NCI-H526 (cell line): ENCODE data around the gene HOXA4.
A peak's percentile ranks its signal among the peaks of the same experiment; 100 is the strongest.

ENCODE experiments used
- DNase-seq, 2 experiments: peaks; one replicate each; lab custom pipeline; 2025; lab: John Stamatoyannopoulos, UW

The HOXA4 gene

DNA sequence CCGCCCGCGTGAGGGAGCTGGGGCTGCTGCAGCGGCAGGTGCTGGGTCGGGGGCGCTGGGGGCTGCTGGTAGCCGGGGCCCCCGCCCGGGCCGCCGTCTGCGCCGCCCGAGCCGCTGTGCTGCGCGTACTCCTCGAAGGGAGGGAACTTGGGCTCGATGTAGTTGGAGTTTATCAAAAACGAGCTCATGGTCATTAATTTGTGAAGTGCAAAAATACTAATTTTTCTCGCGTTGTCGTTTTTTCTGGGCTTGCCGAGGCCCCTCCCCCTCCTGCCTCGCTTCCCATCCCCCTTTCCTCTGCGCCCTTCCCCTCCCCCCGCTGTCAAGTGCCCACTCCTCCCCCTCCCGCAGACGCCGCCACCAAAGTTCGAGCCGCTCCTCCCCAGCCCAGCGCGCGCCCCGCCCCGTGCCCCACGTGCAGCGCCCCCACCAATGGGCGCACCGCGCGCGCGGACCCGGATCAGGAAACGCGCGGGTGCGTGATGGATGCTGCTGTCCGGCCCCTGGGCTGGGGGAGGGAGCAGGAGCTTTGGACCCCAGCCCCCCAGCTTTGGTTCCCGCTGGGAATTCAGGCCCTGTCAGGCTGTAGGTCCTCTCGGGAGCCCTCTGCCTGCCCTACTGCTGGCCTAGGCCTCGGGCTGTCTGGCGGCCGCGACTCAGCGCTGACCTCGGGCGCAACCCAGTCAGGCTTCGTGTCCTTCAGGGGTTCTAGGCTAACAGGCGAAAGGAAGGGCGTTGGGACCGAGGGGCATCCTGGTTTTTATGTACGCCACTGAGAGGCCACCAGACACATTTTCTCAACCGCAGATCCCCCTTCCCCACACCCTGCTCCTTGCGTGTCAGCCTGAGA lies at the start of gene HOXA4:
HOXA4 (minus strand) TSS at position 218 of the 850 bp plus-strand sequence; CDS start at position 194, 24 bp downstream.
- no peak for DNase-seq

DNA sequence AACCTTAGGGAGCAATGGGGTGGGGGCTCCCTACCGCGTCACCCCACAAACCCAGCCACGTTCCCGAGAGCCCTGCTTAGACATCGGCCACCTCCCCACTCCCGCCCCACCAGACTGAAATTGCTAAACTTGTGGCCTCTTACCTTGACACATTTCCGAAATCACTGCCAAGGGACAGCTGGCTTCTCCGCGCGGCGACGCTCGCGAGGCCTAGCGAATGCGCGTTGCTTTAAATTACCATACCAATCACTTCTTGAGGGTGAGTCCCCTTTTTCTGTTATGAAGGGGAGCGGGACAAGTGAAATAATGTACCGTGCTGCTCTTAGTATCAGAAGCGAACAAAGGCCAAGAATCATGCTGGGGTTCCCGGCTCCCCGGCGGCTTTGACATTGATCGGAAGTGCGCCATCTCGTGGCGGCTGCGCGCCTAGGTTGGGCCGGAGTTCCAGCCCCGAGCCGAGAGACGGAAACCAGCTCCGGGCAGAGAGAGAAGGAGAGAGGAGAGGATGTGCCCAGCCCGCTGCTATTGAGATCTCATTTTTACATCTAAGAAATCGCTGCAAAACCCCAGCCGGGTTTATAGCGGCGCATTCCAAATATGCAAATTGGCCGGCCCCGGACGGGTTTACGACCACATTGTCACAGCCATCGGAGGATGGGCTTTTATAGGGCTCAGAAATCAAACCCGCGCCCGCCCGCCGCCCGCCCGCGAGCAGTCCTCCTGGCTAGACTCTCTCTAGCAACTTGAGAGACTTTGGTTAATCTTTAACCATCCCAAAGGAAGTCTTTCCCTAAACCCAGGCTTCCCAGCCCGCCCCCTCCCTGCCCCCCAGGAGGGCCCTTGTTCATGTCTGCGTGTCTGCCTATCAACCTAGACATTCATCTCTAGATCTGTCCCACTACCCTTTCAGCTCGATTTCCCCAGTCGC lies 49.2 kb upstream of the HOXA4 start:
- DNase-seq, result peak; percentile 91 to 96

- peak in 1 of 2 experiments; percentile 50 for DNase-seq
These were observed 48.5 kb upstream of the HOXA4 start for GRCh38 chr7:27179030-27179429.

DNA sequence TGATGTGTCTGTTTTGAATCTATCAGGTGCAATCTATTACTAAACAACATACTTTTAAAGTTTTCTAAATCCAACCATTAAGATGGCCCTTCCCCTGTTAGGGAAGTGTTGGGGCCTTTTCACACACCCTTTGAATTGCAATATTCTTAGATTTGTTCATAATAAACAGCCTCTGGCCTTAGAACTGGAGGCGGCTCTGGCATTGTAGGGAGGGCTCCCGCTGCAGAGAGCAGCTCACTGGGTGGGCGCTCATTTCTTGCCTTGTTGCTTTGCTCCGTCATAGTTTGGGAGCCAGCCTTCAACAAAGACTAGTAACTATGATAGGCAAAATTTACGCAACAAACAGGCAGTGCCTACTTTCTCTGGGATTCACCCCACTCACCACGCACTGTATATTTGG lies 47.8 kb upstream of the HOXA4 start:
- DNase-seq, result peak in 1 of 2 experiments; percentile 73

- DNase-seq, result peak in 1 of 2 experiments; percentile 47
These were observed 47.3 kb upstream of the HOXA4 start for GRCh38 chr7:27177795-27178320.

DNA sequence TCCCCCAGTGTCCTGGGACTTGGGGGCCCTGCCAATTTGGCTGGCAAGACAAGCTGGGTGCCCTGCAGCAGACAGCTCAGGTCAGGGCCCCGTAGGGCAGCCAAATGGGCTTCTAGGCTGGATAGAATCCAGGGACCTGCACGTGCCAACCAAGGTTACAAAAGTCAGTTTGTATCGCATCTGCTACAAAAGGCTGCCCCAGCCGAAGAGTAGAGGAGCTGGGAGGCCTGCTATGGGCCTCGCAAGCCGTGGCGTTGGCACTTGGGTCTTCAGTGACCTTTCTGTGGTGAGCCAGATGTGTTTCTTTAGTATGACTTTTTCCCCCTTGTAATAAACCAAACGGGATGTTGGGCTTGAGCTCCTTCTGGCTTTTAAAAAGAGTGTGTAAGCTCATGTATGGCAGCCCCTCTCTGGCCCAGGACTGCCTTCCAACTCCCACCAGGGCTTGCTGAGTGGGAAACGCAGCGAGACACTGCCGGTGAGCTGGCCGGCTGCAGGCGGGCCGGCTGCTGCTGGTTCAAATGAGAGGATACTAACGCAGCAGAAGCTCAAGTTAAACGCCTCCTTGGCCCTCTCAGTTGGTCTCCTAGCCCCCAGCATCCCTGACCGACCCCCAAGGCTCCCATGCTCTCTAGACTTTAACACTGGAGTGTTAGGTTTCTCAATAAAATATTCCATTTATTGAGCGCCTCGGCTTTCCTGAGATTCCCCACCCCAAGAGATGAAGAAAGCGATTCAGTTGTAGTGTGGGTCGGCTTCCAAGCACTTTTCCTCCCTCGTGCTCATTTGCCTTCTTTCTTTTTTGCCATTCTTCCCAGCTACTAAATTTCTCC lies 46.6 kb upstream of the HOXA4 start:
- peak in 1 of 2 experiments; percentile 59 for DNase-seq

DNA sequence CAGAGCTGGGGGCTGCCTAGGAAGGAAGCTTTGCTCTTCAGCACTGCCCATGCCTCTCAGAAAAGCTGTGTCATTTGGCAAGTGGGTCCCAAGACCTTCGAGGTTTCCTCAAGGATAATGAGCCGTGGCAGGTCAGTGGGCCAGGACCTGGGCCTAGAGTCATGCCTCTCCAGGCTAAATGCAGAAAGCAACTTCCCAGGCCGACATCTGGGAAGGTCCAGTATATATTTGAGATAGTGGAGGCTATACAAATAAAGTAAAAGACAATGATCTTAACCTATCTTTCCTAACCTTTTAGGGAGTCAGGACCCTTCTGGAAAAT lies 45.9 kb upstream of the HOXA4 start:
- DNase-seq, result no peak

DNA sequence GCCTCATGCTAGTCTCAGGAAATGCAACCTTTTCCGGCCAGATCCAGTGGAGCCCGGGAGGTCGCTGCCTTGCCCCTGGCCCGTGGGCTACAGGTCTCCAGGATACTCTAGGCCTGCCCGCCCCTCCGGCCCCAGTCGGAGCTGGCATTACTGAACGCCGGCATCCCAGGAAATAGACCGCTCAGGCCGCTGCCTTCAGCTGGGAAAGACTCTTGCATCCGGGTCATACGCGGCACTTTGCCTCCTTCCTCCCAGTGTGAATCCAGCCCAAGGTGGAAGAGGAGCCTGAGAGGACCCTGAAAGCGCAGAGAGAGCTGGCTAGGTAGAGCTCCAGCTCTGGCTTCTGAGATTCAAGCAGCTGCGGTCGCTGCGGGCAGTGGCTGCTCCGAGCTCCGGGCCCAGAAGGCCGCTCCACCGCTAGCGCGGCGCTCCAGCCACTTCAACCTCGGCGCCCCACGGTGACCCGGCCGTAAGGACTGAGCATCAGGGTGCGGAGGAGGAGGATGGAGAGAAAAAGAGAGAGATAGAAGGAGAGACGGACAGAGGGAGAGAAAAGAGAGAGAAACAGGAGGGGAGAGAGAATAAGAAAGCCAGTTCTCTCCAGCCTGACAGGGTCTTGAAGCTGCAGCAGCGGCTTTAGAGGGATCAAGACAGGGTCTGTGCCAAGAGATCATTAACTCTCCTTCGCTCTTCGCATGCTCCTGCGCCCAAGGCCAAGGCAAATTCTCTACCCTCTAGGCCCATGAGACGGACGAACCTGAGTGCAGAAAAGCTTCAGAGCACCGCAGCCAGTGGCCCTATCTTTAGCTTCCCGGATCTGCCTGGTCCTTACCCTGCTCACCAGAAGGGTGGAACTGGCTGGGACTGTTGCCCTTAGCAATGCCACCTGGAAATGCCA lies 45.3 kb upstream of the HOXA4 start:
- peak in 1 of 2 experiments; percentile 75 for DNase-seq

DNA sequence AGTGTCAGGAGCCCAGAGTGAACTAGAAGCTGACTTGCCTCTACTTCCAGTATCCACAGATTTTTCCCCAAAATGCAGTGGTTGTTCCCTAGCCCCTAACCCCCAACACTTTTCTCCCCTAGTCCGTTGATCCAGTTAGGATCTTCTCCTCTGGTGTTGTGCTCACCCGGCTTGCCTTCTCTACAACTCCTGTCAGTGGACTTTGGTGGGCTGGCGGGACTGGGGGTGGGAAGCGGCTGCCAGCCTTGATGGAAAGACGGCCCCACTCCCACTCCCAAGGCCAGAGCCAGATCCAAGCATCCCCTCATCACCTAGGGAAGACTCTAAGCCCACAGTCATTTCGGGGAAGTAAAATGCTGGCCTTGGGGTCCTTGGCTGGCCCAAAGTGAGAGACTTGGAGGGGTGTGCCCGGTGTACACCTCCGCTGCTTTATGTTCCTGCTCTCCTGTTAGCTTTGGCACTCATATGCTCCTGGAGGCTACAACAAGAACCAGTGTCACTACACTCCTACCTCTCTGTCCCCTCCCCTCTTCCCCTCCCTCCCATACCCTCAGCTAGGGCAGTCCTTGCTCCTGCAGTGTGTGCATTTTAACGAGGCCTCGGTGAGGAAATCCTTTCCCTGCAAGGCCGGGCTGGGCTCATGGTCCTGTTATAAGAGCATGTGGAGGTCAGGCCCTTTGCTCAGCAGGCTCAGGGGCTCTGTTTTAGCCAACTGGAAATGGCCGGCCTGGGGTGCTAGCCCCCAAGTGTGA lies 44.5 kb upstream of the HOXA4 start:
- DNase-seq, result peak in 1 of 2 experiments; percentile 88

DNA sequence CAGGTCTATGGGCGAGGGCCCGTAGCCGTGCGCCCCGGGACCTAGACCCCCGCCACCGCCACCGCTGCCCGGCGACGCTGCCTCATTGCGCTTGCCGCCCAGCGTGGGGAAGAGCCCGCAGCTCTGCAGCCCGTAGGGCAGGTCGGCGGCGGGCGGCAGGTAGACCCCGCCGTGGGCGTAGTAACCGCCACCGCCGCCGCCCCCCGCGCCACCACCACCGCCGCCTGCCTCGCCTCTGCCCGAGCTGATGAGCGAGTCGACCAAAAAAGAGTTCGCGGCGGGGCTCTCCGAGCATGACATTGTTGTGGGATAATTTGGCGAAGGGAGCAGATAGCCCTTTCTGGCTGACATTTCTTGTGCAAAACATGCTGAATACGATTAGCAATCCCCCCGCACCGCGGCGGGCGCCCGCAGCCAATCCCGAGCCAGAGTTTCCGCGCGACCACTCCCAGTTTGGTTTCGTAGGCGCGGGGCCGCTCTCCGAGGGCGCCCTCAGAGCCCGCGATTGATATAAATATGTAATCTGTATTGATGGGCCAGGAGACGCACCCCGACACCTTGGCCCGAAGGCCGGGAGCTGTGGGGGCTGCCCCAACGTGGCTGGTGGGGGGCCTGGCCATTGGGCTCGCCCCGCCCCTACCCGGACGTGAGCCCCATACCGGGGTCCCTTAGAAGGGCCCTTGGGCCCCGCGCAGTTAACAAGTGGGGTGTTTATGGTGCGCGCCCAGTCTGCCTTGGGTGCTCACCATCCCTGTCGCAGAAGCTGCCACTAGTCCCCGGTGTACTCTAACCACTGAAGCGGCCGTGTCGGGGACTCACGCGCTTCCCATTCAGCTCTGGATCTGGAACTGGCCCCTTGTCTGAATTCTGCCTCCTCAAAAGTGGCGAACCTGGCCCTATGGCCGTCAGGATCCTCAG lies 43.7 kb upstream of the HOXA4 start, which contains the start of gene HOXA10:
HOXA10 (minus strand) TSS at position 365 of the 918 bp plus-strand sequence; CDS start at position 351, 14 bp downstream.
- DNase-seq, result peak in 1 of 2 experiments; percentile 92

- DNase-seq, result peak in 1 of 2 experiments; percentile 66
These were observed 43.0 kb upstream of the HOXA4 start for GRCh38 chr7:27173511-27173955.

DNA sequence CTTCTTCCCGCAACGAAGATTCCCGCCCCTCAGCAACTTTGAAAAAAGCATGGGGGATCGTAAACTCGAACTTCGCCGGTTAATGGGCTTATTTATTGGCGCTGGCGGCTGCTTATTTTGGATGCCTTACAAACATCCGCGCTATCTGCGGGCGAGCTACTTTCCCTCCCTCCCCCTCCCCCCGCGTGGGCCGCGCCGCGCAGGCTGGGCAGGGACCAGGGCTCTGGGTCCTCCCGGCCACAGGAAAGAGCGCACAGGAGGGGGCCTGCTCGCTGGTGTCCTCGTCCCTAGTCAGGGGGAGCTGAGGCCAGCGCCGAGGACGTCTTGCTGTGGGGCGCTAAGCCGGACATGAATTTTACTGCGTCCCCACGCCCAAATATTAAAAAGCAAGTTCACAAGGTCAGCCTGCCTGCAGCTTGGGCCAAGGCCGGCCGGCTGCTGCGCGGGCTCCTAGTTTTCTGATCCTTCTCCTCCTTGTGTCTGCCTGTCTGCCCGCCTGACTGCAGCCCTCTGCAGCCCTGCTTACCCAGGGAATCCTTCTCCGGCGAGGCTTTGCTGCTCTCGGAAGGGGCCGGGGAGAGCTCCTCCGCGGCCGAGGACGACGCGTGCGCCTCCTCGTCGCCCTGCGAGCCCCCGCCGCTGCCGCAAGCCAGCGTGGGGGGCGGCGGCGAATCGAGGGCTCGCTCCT lies 42.4 kb upstream of the HOXA4 start:
- DNase-seq, result peak in 1 of 2 experiments; percentile 79

GRCh38 chr7:27172315-27172774 lies 41.8 kb upstream of the HOXA4 start:
- DNase-seq, result peak in 1 of 2 experiments; percentile 68

DNA sequence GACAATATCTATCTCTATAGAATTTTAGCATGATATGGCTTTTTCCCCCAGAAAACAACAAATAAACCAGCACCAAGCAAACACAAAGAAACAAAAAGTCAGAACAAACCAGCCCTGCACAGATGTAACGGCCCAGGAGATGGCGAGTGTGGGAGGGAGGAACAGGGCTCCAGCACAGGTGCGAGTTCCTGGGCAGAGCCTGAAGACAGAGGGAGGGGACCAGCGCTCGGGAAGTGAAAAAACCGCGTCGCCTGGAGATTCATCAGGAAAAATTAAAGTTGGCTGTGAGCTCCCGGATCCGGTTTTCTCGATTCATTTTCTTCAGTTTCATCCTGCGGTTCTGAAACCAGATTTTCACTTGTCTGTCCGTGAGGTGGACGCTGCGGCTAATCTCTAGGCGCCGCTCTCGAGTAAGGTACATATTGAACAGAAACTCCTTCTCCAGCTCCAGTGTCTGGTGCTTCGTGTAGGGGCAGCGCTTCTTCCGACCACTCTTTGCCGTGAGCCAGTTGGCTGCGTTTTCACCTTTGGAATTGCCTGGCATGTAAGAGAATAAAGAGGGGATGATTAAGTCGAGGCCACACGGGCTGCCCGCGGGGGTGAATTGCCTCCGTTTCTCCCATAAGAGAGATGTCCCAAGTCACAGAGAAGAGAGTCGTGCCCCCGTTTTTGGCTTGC lies 41.2 kb upstream of the HOXA4 start:
- DNase-seq, result peak in 1 of 2 experiments; percentile 86

GRCh38 chr7:27171325-27171636 lies 40.7 kb upstream of the HOXA4 start:
- peak in 1 of 2 experiments; percentile 75 for DNase-seq

DNA sequence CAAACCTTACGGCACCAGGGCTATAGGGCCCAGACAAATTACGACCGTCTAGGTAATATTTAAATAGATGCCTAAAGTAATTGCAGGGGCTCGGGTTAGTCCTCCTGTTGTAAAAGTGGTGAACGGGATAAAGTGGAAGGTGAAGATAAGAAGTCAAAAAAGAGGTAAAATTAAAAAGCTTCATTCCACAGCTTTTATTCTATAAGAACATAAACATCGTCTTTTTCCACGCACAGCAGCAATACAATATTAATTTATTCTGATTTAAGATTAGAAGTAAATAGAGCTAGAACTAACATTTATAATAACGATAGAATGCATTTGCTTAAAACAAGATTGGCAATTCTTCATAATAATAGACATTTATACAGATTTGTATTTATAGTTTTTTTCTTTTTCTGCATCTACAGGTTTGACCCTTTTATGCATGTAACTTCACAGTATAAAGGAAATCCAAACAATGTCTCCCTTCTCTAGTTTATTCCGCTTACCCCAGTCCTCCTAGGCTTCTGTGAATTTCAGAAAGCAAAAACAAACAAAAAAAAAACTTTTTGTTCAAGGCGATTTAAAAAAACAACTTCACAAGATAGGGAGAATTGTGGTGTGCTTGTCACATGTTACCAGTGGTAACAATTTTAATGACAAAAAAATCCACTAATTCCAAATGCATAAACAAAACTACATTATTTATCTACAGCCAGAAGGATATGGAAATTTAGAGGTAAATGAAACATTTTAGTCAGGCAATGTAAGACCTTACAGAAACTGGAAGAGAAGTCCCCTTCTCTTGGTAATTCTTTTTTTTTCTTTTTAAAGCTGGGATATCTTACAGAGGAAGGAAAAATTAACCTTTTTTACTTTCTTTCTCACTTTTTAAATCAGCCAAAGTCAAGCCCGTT lies 40.1 kb upstream of the HOXA4 start:
- DNase-seq, result peak in 1 of 2 experiments; percentile 58
